GM18507 (cell line): Measurements from ENCODE around the gene LHX6.

Experiments used
- DNase-seq: peaks from one replicate; pipeline ENCODE4 v3.0.0; 2011; ENCODE audit warnings: low read depth; ENCODE audit not compliant: insufficient read length; ENCODE audit errors: extremely low spot score
- FAIRE-seq: peaks from 2 replicates; lab custom pipeline; 2011; peaks lifted over from hg19 to GRCh38; lab: Jason Lieb, UNC

The LHX6 gene

DNA sequence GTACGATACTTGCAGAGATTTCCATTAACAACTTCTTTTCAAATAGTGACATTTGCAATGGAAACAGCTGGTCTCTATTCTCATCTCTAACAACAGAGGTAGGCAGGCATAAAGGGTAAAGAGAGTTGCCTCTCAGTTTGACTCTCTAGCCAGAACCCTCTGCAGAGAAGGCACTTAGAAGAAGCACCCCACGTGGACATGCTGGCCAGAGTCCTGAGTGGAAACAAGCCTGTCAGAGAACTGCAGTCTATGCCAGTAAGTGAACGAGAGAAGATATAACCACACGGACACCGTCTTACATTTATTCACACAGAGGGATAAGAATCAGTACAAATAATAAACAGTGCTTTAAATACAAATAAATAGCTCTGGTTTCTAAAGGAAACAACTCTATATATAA, 11.0 kb upstream of the LHX6 start:
- DNase-seq (no peak), FAIRE-seq (no peak)

DNA sequence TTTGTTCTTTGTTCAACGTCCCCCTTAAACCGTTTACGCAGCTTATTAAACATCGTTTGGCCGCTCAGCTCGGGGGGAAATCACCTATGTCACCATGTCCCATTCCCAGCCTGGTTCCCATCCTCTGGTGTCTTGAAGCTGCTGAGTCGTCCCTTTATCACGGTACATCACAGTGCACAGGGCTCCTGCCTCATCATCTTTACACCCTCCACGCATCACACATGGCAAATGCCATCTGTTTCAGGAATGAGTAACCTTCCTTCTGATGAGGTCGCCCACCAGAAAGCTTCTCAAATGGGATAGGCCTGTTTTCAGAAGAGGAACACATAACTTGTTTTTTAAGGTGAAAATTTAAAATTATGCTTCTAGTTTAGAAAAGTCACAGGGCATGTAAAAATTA, 7.9 kb upstream of the LHX6 start:
- DNase-seq (no peak), FAIRE-seq (no peak)

DNA sequence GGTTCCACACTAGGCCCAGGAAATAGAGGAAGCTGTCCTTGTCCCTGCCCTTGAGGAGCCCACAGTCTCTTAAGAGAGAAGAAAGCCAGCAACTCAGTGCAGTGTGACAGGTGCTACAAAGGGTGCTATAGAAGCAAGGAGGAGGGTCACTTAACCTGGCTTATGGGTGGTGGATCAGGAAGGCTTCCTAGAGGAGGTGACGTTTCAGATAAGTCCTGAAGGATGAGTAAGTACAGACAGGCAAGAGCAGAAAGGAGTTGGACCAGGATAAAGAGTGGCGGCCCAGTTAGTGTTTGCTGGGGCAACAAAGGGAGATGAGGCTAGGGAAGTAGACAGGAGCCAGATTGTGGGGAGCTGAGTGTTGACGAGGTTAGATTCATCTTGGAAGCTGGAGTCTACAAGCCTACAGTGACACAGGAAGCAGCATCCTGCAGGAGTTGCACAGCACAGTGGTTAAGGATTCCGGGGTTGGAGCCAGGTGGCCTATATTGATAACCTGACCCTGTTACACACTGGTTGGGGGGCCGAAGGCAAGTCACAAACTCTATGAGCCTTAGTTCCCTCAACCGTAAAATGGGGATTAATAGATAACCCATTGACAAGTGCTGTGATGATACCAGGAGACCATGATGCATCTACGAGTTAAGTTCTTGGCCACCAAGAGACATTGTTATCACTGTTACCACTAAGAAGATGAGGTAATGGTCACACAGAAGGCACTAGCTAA, 5.4 kb upstream of the LHX6 start:
- DNase-seq (no peak), FAIRE-seq (no peak)

DNA sequence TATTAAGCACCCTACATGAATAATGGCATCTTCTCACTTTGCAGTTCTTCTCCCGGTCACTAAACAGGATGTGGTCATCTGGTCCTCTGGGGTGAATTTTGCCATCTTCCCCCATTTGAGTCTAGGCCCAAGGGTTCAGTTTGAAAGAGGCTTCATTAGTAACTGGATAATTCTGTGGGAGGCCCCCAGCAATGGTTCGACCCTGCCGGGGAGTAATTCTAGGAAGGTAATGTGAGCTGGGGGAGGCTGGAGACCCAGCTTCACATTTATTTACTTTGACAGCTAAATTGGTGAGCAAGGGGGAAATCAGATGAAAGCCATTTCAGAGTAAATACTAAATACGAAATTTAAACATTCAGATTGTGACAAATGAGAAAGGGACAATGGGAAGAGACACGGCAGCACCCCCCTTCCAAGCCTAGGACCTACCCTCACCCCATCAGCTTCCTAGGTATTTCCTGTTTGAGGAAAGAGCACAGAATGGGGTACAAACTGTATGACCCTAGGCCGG, 4.1 kb upstream of the LHX6 start:
- DNase-seq (no peak), FAIRE-seq (no peak)

DNA sequence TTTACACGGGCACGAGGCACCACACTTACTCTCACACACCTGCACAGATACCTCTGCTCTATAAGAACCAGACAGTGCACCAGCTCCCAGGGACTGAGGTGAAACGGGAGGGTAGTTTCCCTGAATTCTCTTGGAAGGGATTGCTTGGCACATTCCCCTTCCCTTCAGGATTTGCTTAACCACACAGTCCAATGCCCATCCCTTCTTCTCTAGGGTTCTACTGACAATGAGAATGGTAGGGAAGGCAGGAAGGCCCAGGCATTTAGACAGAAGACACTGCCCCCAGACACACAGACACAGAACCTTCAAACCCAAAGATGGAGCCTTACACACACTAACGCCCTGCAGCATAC, 704 bp upstream of the LHX6 start:
- DNase-seq (no peak), FAIRE-seq (no peak)

DNA sequence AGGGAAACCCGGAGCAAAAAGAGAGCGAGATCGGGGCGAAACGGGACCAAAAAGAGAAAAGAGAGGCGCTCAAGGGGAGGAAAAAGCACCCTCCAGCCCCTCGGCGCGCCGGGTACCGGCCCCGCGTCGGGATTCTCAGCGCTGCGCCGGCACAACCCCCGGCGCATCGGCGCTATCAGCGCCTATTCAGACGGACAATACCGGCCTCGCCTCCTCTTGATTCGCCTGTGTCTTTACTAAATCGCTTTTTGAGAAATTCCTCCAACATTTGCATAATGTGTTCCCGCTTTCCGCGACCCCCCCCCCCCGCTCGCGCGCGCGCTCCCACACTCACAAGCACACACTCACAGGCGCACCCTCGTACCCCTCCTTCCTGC, 578 bp downstream of the LHX6 start:
- FAIRE-seq, result no peak
- no peak for DNase-seq

DNA sequence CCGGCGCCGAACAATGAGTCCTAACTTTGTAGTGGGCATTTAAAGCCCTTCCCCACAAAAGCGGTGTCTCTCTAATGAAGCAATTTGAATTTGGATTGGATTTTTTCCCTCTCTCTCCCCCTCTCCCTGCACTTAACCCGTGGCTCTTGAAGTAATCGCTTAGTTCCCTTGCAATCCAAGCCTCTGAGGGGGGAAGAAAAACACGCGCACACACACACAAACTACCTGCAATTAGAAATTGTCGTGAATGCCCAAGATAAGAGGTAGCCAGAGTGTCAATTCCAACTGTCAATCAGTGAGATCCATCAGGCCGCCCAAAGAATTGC, 1.2 kb downstream of the LHX6 start:
- FAIRE-seq (no peak), DNase-seq (no peak)

DNA sequence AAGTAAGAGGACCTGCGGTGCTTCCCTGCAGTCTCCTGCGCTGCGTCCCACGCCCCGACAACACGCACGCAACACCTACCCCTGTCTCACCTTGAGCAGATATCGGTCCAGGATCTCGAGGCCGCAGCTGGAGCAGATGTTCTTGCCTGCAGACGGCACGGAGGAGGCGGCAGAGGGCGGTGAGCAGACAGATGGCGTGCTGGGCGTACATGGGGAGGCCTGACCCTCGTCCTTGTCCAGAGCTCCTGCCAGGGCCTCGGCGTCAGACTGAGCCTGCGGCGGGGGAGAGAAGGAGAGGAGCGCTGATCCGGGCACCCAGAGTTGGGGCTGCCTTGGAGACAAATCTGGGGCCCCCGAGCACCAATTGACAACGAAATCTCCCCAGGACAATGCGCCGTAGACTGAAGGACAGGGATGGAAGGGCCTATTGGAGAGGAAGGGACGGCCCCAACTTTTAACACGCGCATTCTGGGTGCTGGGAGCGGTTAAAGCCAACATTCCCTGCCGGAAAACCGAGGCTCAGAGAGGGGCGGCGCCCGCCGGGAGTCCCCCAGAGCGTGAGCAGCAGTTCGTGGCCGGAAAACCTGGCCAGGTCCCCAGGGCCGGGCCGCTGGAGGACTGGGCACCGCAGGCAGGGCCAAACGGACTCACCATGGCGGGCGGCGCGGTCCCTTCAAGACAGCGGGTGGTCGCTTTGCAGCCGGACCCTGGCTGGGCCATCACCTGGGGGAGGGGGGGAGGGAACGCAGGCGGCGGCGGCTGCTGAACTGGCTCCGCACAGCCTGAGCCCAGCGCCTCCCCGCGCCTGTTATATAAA, 1.8 kb downstream of the LHX6 start:
- DNase-seq (no peak), FAIRE-seq (no peak)

DNA sequence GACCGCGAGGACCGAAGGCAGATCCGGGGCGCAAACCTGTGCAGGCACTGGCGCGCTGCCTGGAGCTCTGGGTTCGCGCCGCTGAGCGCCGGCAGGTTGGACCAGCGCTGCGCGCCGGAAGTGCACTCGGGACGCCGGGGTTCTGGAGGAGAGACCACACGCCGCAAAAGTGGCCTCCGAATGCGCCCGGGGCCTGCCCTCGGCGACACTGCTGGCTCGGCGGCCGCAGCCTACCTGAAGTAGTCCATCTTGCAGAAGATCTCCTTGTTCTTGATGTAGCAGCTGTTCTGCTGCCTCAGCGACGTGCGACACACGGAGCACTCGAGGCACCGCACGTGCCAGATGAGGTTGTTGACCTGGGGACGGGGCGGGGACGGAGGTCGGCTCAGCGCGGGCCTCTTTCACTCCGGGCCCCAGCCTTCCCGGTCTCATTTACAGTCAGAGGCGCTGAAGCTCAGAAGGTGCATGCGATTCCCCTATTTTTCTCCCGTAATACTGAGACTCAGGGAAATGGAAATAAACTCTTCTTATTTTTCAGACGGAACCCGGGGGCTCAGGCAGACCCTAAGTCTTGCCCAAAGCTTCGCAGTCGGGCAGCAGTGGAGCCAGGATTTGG, 2.5 kb downstream of the LHX6 start:
- DNase-seq (no peak), FAIRE-seq (no peak)

DNA sequence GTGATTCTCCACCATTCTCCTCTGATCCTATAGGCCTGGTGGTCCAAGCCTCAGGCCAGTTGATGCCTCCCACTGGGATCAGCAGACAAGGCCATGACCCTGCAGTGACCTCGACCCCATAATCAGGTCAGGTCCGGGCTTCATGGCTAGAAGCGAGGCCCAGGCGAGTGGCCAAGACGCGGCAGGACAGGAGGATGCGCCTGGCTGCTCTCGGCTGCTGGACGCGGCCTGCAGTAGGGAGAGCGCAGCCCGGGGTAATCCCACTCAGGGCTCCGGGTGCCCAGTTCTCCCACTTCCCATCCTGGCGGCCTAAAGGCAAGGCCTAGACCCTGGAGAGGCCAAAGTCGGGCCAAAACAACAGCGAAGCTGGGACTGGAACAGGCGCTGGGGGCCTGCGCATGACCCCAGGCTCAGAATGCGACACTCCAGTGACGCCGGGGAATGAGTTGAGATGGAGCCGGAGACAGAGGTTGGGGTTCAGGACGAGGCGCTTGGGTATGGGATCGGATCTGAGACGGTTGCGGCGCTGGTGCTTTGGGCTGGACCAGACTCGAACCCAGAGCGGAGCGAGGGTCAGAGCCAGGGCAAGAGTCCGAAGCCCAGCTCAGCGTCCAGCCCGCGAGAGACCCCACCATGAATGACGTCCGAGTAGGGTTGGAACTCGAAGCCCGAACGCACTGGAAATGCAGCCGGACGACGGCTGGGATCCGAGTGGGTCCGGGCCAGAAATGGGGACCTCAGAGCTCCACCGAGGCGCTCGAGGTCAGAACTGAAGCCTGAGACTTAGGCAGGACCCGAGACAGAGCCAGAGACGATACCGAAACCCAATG, 3.2 kb downstream of the LHX6 start:
- DNase-seq, result no peak
- no peak for FAIRE-seq

DNA sequence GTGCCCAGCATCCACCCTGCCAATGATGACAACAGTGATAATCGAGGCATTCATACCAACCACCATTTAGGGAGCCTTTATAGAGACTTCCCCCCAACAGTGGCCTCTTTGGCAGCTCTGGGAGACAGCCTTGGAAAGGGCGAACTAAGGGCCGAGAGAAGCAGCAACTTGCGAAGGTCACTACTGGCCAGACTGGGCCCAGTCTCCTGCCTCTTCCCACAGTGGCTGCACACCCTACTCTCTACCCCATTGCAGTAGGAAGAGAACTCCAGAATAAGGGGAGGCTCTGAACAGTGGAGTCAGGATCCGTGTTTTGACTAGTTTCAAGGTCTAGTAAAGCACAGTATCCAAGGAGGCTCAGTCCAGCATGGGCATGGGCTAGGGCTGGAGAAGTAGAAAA, 5.3 kb downstream of the LHX6 start:
- DNase-seq, result no peak
- no peak for FAIRE-seq

DNA sequence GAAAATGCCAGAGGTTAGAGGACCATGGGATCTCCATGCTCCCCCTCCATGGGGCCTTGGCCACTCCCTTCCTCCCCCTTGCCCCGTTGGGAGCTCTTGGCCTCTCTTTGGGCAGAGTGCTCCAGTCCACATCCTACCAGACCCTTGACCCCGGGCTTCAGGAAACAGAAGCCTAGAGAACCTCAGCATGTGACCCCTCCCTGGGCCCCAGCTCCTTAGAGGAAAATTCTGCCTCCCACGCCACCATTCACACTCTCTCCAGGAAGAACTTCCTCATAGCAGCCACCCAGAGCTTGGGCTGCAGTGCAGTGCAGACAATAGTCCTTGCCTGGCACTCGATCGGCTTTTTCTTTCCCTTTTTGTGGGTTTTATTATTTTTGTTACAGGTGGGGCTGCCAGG, 6.0 kb downstream of the LHX6 start:
- FAIRE-seq, result no peak
- DNase-seq, result no peak

DNA sequence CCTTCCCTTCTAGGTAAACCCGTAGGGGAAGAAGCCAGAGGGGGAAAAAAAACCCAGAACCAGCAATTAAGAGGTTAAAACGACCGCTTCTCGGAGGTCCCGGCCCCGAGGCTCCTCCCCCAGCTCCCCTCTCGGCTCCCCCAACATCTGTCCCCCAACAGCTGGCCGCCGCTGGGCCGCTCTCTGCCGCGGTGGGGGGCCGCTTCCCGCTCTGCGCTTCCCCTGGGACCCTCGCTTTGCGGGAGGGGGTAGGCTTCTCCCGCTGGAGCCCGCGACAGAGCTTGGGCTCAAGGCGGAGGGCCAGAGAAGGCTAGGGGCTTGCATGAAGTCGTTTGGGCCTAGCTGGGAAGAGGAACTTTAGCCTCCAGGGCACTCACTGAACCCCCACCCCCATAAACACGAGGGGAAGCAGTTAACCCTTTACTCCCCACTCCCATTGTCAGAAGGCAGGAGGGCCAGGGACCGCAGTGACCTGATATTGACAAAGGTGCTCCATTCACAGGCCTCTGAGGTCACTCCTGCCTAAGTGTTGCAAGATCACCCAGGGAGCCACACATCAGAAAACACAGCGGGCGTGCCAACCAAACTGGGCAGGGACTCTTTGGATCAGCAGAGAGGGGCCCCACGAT, 7.5 kb downstream of the LHX6 start:
- DNase-seq, result no peak
- no peak for FAIRE-seq

DNA sequence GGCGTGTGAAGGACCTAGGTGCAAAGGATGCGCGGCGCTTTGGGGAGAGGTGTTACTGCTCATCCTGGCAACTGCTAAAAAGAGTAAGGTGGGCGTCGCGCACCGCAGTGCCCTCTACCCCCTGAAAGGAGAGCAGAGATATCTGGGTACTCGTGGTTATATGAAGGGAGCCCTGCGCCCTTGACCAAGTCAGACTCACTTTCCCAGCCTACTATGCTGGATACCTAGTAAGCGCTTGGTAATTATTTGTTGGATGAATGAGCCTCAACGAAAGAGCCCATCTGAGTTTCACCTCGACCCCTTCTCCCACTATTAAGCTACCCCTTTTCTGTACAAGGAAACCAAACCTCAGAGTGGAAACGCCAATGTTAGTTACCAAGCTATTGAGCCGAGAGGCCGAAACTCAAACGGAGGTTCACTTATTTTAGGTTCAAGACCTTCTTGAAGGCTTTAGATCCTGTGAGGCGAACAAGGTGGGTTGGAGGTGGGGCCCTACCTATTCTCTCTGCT, 8.0 kb downstream of the LHX6 start:
- FAIRE-seq, result no peak
- DNase-seq, result no peak

DNA sequence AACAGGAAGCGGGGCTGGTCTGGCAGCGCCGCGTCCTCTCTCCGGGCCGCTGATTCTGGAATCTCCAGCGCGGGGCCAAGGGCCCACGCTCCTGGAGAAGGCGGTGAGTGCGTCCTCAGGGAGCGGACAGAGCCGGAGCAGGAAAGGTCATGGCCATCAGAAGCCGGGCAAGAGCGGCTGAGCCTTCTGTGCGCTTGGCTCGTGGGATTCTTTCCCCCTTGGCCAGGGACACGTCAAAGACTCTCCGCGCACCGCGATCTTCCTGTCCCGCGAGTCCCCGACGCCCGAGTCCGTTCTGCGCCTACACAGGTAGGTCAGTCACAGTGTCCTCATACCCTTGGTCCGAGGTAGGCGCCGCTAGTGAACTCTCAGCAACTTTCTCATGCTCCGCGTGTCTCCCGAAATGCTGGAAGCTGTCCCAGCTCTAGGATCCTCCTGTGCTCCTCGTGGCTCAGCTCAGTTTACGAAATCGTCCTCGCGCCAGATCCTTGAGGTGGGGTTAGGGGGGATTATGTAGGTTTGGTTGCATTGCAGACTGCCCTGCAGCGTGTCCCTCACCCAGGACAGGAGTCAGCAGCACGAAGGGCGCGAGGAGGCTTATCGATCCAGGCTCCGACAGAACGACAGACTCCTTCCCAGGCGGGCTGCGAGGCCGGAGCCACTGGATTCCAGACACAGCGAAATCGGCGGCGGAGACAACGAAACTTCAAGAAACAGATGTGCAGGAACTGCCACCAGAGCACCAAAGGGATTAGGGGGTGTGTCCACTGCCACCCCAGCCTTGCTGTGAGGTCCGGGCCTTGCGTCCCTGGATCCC, 8.7 kb downstream of the LHX6 start:
- no peak for FAIRE-seq
- DNase-seq, result no peak

DNA sequence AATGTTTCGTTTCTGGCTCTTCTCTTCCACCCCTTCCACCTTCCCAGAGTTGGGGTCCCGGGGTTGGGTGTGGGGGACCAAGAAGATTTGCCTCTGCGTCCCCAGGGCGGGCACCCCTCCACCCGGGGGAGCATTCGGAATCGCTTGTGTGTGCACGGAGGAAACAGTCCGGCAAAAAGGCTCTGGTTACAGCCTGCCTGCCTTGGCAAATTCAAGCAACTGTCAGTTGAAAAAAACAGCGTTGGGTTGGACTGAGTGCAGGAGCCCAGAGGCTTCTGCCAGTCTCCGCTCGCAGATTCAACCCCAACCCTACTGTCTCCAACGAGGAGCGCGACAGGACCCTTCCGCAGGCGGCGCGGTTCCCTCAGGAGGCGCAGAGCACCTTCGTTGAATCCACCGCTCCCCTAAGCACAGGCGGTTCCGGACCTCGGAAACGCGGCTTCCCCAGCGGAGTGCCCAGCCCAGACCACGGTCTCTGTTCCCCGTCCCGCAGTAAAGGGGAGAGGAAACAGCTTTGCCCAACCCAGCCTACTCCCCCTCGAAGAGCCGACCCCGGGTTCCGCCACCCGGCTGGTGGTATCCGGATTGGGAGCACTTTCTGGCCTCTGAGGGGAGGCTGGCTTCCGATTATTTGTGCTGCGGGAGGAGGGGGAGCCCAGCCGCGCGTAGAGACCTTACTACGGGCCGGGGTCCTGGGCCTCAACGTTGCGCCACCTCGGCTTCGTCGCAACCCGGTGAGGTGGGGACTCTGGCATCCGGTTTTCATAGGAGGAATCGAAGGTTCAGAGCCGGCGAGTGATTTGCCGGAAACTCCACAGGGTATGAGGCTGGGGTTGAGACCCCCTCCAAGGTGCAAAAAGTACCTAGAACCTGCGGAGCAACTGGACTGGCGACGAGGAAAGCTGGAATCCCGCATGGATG, 9.6 kb downstream of the LHX6 start:
- DNase-seq, result no peak
- no peak for FAIRE-seq

DNA sequence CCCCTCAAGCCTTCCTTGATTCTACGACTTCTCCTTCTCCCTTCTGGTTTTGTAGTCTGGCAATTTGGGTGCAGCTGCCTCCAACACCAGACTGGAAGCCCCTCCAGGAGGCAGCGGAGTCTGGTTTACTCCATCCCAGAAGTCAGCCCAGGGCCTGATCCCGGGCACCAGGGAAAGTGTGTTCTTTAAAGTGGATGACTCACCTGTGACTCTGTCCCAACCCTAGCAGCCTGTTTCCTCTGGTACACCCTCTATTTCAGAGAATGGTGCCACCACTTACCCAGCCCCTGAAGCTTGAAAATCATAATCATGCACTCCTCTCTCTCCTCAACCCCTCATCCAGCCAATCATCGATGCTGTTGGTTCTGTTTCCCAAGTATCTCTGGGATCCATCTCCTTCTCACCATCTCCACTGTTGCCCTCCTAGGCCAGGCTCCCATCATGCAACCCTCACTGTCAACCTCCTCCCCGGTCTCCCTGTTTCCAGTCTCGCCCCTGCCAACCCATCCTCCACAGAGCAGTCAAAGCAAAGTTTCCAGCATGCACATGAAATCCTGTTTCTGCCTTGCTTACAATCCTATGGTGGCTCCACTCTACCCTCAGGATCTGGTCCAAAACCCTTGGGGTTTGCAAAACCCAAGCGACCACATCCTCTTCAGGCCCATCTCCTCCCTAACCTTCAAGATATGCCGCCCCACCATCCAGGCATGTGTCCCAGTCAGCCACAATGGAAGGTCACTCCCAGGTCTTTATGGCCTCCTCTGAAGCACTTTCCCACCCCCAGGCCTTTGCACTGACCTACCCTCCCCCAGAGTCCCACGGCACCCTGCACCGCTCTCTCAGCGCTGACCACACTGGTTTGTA, 10.5 kb downstream of the LHX6 start:
- no peak for DNase-seq

More for the DNA sequence above, 10.5 kb downstream of the LHX6 start:
- no peak for FAIRE-seq
